COR-L47 (cell line): ENCODE results near the gene NUP214.
"Not testable (repeated sequence)": the region's sequence is repeated elsewhere in the genome, so short reads cannot be mapped to it uniquely, and the experiment has no call there.

Experiments used
- DNase-seq: peaks from one replicate; lab custom pipeline; 2025; lab: John Stamatoyannopoulos, UW

Gene NUP214

GRCh38 chr9:131116281-131117120, 8.9 kb upstream of the NUP214 start:
- DNase-seq = peak; percentile 64

- peak; percentile 64 for DNase-seq
Measured at GRCh38 chr9:131117121-131117761, 8.1 kb upstream of the NUP214 start.

- no peak for DNase-seq
Measured at GRCh38 chr9:131117762-131118145, 7.6 kb upstream of the NUP214 start.

DNA sequence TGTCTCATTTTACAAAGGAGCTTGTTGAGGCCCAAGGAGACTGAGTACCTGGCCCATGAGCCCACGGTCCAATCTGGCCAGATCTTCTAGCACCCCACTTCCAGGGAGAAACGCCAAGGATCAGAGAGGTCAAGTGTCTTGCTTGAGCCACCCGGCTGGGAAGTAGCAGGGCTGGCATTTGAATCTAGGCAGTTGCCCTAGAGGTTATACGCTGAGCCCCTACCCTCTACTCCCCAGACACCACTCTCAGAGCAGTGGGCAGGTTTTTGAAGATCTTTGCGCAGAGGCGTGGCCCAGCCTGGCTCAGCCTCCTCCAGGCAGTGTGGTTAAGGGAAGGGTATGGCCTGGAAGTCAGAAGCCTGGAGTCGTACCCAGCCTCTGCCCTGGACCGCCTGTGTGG, 5.8 kb upstream of the NUP214 start:
- DNase-seq = no peak

DNA sequence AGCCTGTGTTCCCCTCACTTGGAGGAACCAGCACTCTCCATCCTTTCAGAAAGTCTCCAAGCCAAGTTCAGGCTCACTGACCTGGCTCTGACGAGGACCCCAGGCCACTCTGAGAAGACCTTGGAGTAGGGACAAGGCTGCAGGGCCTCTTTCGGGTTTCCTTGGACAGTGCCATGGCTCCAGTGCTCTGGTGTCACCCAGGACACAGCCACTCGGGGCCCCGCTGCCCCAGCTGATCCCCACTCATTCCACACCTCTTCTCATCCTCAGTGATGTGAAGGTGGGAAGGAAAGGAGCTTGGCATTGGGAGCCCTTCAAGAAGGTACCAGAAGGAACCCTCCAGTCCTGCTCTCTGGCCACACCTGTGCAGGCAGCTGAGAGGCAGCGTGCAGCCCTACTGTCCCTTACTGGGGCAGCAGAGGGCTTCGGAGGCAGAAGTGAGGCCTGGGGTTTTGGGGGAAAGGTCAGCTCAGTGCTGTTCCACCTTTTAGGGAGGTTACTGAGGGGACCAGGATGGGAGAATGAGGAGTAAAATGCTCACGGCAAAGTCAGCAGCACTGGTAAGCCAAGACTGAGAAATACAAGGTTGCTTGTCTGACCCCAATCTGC, 4.7 kb upstream of the NUP214 start:
- DNase-seq = no peak

DNA sequence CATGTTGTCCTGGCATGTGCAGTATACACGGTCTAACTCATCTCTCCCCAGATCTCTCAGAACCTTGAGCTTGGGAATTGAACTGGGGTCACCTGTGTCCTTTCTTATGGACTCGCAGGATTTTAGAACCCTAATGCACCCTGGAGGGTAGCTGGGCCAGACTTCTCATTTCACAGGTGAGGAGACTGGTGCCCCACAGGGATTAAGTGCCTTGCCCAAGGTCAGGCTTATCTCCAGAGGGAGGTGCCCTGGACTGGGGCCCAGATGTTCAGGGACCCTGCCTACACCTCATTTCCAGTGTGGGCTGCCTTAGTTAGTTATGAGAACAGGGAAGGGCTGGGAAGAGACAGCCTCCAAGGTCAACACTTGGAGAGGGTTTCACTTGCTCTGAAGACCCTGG, 4.0 kb upstream of the NUP214 start:
- DNase-seq = no peak

DNA sequence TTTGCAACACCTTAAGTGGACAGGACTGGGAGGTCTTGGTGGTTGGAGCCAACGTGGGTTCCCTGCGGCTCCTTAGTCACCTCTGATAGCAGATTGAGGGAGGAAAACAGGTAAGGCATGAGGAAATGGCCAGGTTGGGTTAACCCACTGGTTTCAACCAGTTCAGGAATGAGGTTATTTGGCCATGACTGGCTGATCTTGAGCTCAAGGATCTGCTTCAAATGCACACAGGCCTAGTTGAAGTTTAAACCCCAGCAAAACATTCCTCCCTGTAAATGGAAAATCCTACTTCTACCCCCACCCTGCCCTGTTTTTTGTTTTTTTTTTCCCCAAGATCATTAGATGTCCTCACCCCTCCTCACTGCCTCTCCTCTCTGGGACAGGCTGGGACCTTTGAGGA, 3.2 kb upstream of the NUP214 start:
- DNase-seq = no peak

GRCh38 chr9:131125038-131125287, 423 bp upstream of the NUP214 start:
- DNase-seq = no peak

GRCh38 chr9:131126059-131126426, 657 bp downstream of the NUP214 start:
- DNase-seq = no peak

GRCh38 chr9:131129183-131129582, 3.8 kb downstream of the NUP214 start:
- no peak for DNase-seq

GRCh38 chr9:131138676-131139075, 13.3 kb downstream of the NUP214 start:
- DNase-seq = no peak

- no peak for DNase-seq
Measured at GRCh38 chr9:131140112-131140511, 14.7 kb downstream of the NUP214 start.

- DNase-seq = no peak
Measured at GRCh38 chr9:131140550-131140949, 15.2 kb downstream of the NUP214 start.

DNA sequence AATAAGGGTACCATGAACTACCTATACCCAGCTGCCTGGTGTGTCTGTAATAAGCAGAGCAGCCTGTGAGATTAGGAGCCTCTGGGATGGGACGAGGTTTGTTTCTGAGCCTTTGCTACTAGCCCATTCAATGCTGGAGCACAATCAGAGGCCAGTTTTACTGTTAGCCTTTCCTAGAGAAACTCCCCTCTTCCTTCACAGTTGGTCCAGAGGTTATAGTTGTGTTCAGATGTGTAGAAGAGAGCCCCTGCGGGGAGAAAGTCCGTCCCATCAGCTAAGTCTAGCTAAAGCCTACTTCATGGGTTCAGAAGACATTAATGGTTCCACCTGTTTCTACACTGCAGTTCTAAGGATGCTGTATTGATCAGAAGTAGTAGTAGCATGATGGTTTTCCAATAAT, 16.8 kb downstream of the NUP214 start:
- DNase-seq = no peak

DNA sequence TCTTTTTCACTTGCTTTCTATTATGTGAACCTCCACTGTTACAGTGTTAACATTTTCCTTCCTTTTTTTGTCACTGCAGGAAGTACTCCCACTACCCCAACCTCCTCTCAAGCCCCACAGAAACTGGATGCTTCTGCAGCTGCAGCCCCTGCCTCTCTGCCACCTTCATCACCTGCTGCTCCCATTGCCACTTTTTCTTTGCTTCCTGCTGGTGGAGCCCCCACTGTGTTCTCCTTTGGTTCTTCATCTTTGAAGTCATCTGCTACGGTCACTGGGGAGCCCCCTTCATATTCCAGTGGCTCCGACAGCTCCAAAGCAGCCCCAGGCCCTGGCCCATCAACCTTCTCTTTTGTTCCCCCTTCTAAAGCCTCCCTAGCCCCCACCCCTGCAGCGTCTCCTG, 18.8 kb downstream of the NUP214 start:
- DNase-seq = no peak

GRCh38 chr9:131145245-131145644, 19.9 kb downstream of the NUP214 start:
- no peak for DNase-seq

GRCh38 chr9:131146186-131146585, 20.8 kb downstream of the NUP214 start:
- no peak for DNase-seq

- DNase-seq = no peak
Measured at GRCh38 chr9:131148276-131148675, 22.9 kb downstream of the NUP214 start.

DNA sequence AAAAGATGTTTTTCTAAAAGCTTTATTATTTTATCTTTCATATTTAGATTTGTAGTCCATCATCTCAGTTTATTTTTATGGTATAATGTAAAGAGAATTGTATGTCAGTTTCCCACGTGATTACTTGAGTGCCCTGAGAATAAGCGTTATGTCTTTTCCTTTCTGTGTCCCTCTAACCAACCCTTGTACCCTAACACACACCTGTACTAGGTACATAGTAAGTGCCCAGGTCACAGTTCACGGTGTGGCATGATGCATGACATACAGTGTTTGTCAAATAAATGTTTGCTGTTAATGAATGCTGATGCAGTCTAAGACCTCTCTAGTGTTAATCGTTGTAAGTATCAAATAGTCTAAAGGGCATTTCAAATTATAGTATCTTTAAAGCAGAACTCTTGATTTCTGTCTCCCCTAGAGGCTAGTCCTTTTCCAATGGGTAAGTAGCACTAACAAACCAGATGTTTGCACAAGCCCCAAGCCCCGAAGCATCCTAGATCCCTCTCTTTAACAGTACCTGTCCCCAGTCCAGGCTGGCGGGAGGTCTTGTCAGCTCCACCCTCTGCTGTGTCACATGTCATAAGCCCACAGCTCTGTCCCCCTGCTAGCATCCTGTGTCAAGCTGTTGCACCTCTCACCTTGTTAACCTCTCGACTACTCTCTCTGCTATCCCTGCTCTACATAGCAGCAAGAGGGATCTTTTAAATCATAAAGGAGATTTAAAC, 23.7 kb downstream of the NUP214 start:
- no peak for DNase-seq

DNA sequence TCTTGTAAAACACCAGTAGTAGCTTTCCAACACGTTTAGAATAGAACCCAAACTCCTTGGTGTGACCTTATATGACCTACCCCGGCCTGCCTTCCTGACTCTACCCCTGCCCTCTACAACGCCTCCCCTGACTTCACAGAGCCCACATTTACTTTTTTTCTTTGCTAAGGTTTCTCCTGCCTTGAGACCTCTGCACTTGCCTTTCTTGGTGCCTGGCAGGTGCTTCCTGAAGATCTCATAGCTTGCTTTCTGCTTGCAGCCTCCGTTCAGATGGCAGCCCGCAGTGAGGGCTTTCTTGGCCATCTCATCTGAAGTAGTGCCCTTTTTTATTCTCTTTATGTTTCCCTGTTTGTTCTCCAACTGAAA, 24.3 kb downstream of the NUP214 start:
- no peak for DNase-seq

DNA sequence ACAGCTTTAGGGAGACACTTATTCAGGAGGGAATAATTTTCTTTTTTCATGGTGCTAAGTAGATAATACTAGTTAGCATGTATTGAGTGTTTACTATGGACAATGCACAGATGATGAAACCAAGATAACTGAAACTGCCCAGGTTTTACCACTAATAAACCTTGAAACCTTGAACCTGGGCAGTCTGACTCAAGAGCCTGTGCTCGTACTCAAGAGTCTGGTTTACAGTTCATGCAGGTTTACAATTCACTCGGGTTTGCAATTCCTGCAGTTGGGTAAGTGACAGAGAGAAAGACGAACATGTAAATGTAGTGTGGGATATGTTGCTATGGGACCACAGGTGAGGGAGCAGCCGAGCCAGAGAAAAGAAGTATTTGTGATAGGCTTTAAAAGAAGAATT, 28.2 kb downstream of the NUP214 start:
- no peak for DNase-seq

GRCh38 chr9:131158673-131159072, 33.3 kb downstream of the NUP214 start:
- DNase-seq = not testable (repeated sequence)
